T-helper 17 cell (primary cell): ENCODE results near the gene ZNF516. TPM values are rescaled to one million over a fixed set of nuclear protein-coding genes. Genes with fewer than 3 reads are reported as not detected.

Source experiments
- ATAC-seq: fragments of 150-1000 bp; cut with Tn5 transposase; 2 replicates; pipeline ENCODE4 v1.10.0; 2021; ENCODE audit warnings: mild to moderate bottlenecking, moderate library complexity
- DNase-seq, 3 donors: peaks; one replicate each; pipeline versions ENCODE4 v3.0.0 to v3.0.0-alpha.2; 2020 to 2021
- H3K9me3 ChIP-seq: one replicate; pipeline ENCODE4 v1.7.0; 2013; ENCODE audit warnings: low read length, mild to moderate bottlenecking; ENCODE audit not compliant: control insufficient read depth, poor library complexity, severe bottlenecking
- H3K27ac Mint-ChIP-seq: one replicate; pipeline ENCODE4 v1.8.0; 2022; ENCODE audit warnings: mild to moderate bottlenecking, moderate library complexity, mixed read lengths
- H3K27me3 Mint-ChIP-seq: one replicate; pipeline ENCODE4 v1.8.0; 2022; ENCODE audit warnings: mixed read lengths
- H3K36me3 Mint-ChIP-seq: one replicate; pipeline ENCODE4 v1.8.0; 2022; ENCODE audit warnings: low read depth, mixed read lengths
- H3K4me1 Mint-ChIP-seq: one replicate; pipeline ENCODE4 v1.8.0; 2022; ENCODE audit warnings: mild to moderate bottlenecking, mixed read lengths
- H3K4me3 Mint-ChIP-seq: one replicate; pipeline ENCODE4 v1.8.0; 2022; ENCODE audit warnings: mild to moderate bottlenecking, moderate library complexity, mixed read lengths
- total RNA-seq, 4 donors: library from RNA in 2 of 4; stranded (reverse) in 2 of 4; gene quantifications; one replicate each; pipeline ENCODE4 v1.2.3 and lab custom pipeline; 2022 to 2026

The ZNF516 gene
- total RNA-seq, 2 donors from 2014 or later, result 16.5 to 29.6 TPM

DNA sequence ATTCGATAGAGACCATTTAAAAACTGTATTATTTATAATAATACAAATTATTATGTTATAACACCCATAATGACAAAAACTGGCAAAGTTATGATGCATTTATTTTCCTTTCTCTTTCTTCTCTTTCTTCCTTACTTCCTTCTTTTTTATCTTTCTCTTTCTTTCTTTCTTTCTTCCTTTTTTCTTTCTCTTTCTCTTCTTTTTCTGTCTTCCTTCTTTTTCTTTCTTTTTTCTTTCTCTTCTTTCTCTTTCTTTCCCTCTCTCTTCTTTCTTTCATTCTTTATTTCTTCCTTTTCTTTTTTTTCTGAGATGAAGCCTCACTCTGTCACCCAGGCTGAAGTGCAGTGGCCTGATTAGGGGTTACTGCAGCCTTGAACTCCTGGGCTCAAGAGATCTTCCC, 27.5 kb upstream of the ZNF516 start:
- DNase-seq (no peak), ATAC-seq (no peak)
- no peak overlapping the region for H3K4me3 Mint-ChIP-seq
- no peaks in the 10 kb centered on the region for H3K9me3 ChIP-seq
- H3K4me1 Mint-ChIP-seq, result peaks cover 12% of the 10 kb centered on the region
- no peaks in the 10 kb centered on the region for H3K36me3 Mint-ChIP-seq
- peak overlapping the region; percentile 60 for H3K27ac Mint-ChIP-seq
- H3K27me3 Mint-ChIP-seq, result peaks cover 36% of the 10 kb centered on the region

DNA sequence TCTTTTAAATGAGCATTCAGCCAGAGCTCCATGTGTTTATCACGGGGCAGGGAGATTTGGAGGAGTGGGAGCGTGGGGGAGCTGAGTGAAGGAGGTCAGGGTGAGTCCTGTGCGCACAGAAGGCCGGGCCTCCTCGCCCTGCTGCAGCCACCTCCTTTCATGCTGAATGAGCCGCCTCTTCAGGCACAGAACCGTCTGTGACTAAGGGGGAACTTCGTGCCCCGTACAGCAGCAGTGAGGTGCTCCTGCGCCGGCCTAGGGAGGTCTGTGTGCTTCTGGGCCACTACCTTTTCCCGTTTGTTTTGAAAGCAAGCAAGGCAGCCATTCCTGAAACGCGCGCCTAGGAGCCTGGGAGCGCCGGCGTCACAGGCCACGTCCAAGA, 27.1 kb upstream of the ZNF516 start:
- H3K27me3 Mint-ChIP-seq, result peaks cover 36% of the 10 kb centered on the region

DNA sequence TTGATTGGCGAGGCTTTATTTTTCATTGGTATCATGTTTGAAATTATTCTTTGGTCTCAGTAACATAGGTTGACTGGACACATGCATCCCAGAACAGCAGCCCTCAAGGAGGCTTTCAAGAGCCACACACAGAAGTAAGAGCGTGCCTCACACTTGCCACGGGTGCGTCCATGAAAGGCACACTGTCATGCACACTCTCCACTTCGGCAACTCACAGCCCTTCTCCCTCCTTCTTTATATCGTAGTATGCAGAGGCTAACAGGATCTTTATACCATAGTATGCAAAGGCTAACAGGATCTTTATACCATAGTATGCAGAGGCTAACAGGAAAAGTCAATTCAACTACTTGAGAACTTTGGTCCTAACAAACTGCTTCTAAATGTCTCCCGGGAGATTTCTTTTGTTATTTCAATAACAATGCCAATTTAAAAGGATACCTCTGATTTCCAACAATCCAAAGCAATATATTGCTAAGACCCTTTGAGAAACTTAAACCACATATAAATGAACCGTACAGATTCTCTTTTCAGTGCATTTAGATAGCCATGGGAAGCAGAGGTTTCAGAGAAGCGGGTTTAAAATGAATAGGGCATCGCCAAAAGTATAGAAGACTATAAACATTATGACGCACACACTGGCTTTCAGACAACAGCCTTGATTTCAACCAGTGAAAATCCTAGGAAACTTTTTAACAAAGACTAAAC, 26.5 kb upstream of the ZNF516 start:
- no peaks in the 10 kb centered on the region for H3K9me3 ChIP-seq
- H3K4me3 Mint-ChIP-seq, result no peak overlapping the region
- H3K27me3 Mint-ChIP-seq, result peaks cover 30% of the 10 kb centered on the region
- peaks cover 12% of the 10 kb centered on the region for H3K4me1 Mint-ChIP-seq
- ATAC-seq (no peak), DNase-seq (no peak)
- H3K27ac Mint-ChIP-seq, result no peak overlapping the region
- H3K36me3 Mint-ChIP-seq, result no peaks in the 10 kb centered on the region

More for the DNA sequence above, 27.1 kb upstream of the ZNF516 start:
- H3K9me3 ChIP-seq, result no peaks in the 10 kb centered on the region
- DNase-seq (no peak), ATAC-seq (no peak)
- Mint-ChIP-seq H3K27ac (no peak overlapping the region), H3K4me3 (no peak overlapping the region), H3K36me3 (no peaks in the 10 kb centered on the region), H3K4me1 (peaks cover 12% of the 10 kb centered on the region)

DNA sequence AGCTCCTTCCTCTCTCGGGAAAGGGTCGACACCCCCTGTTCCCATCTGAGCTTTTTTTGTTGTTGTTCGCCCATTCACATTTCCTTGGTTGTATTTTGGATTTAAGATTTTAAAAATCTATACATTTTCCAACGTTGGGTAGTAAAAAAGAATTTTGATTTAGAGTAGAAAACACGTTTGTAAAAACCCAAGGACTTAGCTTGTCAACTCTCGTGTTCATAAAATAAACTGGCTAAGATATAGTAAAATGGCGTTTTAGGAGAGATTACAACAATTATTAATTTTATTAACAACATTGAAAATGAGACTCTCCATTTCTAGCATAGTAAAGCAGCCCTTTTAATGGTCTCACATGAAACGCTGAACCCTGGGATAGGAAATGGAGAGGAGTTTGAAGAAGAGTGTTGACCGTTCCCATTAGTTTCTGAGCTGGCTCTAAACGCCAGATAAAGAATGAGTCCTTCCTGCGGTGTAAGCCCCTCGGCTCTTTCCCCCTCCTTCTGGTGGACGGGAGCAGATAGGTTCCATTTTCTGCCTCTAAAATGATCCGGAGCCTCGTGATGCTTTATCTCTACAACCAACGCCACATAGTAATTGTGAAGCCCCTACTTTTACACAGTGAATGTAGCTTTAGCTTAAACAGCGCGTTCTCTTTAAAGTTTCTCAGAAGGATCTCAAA, 24.0 kb upstream of the ZNF516 start:
- Mint-ChIP-seq H3K4me1 (peaks cover 7% of the 10 kb centered on the region), H3K27me3 (peaks cover 26% of the 10 kb centered on the region), H3K4me3 (peak overlapping the region; percentile 77), H3K36me3 (no peaks in the 10 kb centered on the region), H3K27ac (no peak overlapping the region)
- no peak for ATAC-seq
- H3K9me3 ChIP-seq, result no peaks in the 10 kb centered on the region
- DNase-seq, result no peak

DNA sequence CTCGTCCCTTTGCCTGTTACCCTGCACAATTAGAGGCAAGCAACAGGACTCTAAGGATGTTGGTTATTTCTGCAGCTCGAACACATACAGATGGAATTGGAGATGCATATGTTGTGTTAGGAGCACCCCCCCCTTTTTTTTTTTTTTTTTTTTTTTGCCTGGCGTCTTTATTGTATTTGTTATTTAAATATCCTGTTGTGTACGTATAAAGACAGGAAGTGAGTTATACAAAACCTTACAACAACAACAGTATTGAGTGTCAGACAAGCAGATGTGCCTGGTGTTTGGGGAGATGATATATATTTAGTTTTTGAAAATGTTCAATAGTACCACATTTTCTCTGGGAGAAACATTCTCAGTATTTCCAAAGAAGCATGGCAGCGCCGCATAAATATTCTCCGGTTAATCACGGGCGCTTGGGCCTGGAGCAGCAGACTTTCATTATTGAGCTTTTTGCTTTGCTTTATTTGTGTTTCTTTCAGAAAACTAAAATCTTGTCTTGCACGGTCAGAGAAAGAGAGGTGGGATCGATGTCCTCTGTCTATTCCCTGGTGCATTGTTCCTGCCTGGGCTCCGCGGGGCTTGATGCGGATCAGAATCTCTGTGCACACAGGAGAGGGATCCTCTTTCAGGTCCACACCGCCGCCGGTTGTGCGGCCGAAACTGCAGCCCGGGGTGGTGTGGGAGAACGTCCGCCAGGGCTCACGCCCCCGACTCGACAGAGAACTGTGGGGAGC, 23.2 kb upstream of the ZNF516 start:
- no peak overlapping the region for H3K27ac Mint-ChIP-seq
- H3K4me1 Mint-ChIP-seq, result peaks cover 7% of the 10 kb centered on the region
- H3K4me3 Mint-ChIP-seq, result peak overlapping the region; percentile 77
- no peaks in the 10 kb centered on the region for H3K9me3 ChIP-seq
- DNase-seq (no peak), ATAC-seq (peak; percentile 21)
- H3K36me3 Mint-ChIP-seq, result no peaks in the 10 kb centered on the region
- peaks cover 26% of the 10 kb centered on the region for H3K27me3 Mint-ChIP-seq

DNA sequence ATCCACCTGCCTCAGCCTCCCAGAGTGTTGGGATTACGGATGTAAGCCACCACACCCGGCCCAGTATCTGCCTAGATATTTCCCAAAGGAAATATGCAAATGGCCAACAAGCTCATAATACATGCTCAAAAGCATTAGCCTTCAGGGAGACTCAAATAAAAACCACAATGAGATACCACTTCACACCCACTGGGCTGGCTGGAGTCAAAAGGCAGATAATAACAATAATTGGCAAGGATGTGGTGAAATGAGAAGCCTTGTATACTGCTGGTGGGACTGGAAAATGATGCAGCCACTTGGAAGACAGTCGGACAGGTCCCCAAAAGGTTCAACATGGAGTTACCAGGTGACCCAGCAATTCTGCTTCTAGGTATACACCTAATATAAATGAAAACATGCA, 20.5 kb upstream of the ZNF516 start:
- H3K9me3 ChIP-seq, result no peaks in the 10 kb centered on the region
- Mint-ChIP-seq H3K4me3 (no peak overlapping the region), H3K27me3 (peaks cover 22% of the 10 kb centered on the region), H3K27ac (no peak overlapping the region), H3K4me1 (peaks cover 7% of the 10 kb centered on the region), H3K36me3 (no peaks in the 10 kb centered on the region)
- no peak for DNase-seq
- ATAC-seq, result no peak

DNA sequence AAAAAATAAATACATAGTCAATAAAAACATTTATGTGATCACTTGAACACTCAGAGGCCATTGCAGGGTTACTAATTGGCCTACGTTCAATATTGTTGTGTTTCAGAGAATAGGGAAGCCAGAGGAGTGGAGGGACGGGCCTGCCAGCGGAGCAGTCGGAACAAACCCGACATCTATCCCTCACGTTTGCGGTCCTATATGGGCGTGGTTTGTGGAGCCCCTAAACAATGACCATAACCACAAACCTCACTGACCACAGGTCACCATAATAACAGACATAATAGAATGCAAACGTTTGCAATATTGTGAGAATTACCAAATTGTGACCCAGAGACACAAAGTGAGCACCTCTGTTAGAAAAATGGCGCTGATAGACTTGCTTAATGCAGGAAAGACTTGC, 19.5 kb upstream of the ZNF516 start:
- peaks cover 7% of the 10 kb centered on the region for H3K4me1 Mint-ChIP-seq
- H3K4me3 Mint-ChIP-seq, result no peak overlapping the region
- no peak overlapping the region for H3K27ac Mint-ChIP-seq
- H3K9me3 ChIP-seq, result no peaks in the 10 kb centered on the region
- peaks cover 29% of the 10 kb centered on the region for H3K27me3 Mint-ChIP-seq
- no peak for DNase-seq
- no peak for ATAC-seq
- no peaks in the 10 kb centered on the region for H3K36me3 Mint-ChIP-seq

DNA sequence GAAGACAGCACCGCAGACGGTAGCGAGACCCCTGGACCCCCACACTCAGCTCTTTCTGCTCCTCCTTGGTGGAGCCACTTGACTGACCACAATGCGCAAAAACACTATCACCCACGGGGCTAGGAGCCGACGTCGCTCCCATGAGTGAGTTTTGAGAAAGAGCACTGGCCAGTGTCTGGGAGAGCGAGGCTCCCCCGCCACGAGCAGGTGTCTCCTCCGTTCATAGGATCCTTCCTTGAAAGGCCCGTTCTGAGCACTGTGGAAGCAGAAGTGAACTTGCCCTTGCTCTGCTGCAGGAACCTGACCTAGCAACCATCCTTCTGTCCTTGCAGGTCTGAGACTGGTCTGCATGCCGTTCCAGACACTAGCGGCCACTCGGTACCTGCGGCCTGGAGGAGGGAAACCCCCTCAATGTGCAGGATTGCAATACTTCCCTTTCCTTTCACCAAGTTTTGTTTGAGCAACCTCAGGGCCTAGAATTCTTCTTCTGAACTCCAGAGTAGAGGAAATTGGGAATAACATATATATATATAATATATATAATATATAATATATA, 12.9 kb upstream of the ZNF516 start:
- no peak overlapping the region for H3K4me3 Mint-ChIP-seq
- no peak for ATAC-seq
- H3K27me3 Mint-ChIP-seq, result peaks cover 16% of the 10 kb centered on the region

DNA sequence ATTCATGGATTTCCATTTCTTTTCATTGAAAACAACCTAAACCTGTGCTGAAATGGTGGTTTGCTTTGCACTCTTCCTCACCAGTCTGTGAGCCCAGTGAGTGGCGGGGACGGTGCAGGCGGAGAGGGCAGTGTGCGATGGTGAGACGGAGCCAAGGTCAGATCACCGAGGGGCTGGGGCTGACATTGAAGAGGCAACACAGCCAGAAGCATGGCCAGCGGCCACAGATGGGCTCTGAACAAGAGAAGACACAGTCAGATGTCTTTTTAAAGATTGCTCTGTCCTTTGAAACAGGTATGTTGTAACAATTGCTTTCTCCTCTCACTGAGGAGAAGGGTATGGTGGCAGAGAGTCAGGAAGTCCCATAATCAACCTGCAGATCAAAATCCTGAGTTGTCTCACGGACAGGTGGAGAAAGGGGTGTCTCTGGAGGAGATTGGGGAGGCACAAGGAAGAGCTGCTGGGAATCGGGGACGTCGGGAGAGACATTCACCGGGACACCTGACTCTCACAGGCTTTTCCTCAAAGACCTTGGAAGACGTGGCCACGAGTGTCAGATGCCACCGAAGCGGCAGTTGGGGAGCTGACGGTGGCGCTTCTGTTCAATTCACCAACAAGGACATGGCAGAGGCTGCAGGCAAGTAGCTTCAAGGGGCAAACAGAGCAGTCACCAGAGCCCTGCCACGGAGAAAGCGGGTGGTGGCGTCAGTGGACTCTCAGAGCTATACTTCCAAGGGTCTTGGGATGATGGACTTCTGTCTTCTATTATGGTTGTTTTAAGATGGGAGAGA, 12.1 kb upstream of the ZNF516 start:
- ATAC-seq (no peak), DNase-seq (no peak)
- peaks cover 16% of the 10 kb centered on the region for H3K27me3 Mint-ChIP-seq
- H3K4me1 Mint-ChIP-seq, result no peaks in the 10 kb centered on the region
- no peak overlapping the region for H3K27ac Mint-ChIP-seq
- H3K36me3 Mint-ChIP-seq, result no peaks in the 10 kb centered on the region
- H3K4me3 Mint-ChIP-seq, result no peak overlapping the region
- H3K9me3 ChIP-seq, result no peaks in the 10 kb centered on the region

More for the DNA sequence above, 12.9 kb upstream of the ZNF516 start:
- Mint-ChIP-seq H3K4me1 (no peaks in the 10 kb centered on the region), H3K27ac (no peak overlapping the region), H3K36me3 (no peaks in the 10 kb centered on the region)
- DNase-seq, result no peak
- no peaks in the 10 kb centered on the region for H3K9me3 ChIP-seq

DNA sequence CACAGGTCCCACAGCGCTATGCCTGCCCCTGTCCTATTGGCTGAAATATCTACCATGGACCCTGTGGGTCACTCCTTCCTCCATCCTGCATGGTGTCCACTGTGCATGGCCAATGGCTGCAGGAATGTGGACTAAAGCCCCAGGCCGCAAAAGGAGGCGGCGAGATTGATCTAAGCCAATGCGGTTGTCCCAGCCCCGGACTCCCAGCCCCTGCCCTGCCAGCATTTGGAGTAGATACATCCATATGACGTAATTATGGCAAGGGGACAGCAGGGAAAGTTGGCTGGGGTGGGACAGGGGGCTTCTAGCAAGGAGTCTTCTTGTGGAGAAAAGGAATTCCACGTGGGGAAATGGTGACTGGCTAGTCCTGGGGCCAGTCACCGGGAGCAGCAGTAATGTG, 11.4 kb upstream of the ZNF516 start:
- H3K9me3 ChIP-seq, result no peaks in the 10 kb centered on the region
- Mint-ChIP-seq H3K27me3 (peaks cover 16% of the 10 kb centered on the region), H3K27ac (no peak overlapping the region), H3K36me3 (no peaks in the 10 kb centered on the region), H3K4me3 (no peak overlapping the region), H3K4me1 (no peaks in the 10 kb centered on the region)
- DNase-seq (no peak), ATAC-seq (no peak)

DNA sequence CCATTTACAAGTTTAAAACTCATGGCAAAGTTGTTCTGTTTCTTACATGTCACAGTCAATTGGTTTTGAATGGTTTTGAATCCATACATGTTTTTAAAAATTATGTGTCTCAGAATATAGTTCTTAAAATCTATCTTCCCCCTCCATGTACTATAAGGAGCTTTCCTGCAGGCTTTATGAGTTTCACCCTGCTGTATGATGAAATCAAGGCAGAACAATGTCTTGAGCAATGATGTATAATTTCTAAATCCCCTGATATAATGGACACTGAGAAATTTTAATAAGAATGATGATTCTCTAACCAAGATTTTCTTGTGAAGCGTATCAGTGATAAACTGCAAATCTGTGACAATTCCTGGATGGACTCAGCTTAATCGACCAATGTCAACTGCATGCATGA, 10.6 kb upstream of the ZNF516 start:
- ATAC-seq (no peak), DNase-seq (no peak)
- H3K27me3 Mint-ChIP-seq, result peaks cover 16% of the 10 kb centered on the region
- H3K4me1 Mint-ChIP-seq, result no peaks in the 10 kb centered on the region
- H3K9me3 ChIP-seq, result no peaks in the 10 kb centered on the region
- no peak overlapping the region for H3K27ac Mint-ChIP-seq
- no peak overlapping the region for H3K4me3 Mint-ChIP-seq
- no peaks in the 10 kb centered on the region for H3K36me3 Mint-ChIP-seq

DNA sequence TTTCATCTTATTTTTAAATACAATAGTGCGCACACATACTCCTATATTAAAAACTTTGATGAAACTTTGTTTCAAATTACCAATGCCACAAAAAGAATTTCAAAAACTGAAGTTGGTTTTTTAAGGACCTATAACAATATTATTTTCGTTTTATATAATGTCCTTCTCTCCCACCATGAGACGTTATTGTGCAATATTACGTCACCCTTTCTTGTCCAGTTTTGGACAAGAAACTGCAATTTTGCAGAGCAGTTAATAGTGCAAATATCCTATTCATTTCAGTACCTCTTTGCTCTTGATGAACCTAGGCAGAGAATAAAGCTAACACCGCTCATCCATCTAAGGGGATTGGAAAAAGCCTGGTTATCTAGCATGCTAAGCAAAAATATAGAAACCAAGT, 9.7 kb upstream of the ZNF516 start:
- no peaks in the 10 kb centered on the region for H3K9me3 ChIP-seq
- DNase-seq (no peak), ATAC-seq (no peak)
- Mint-ChIP-seq H3K27me3 (peaks cover 16% of the 10 kb centered on the region), H3K4me1 (no peaks in the 10 kb centered on the region), H3K36me3 (no peaks in the 10 kb centered on the region), H3K27ac (no peak overlapping the region), H3K4me3 (no peak overlapping the region)
